Testis (tissue), 2 donors: ENCODE data around the gene GREB1.

Source experiments
- POLR2A ChIP-seq: fragments of 450-650 bp; IDR thresholded peaks from one replicate; pipeline ENCODE4 v1.6.1; 2017; ENCODE audit warnings: antibody characterized with exemption, mild to moderate bottlenecking, moderate library complexity
- TF ChIP-seq, protein P1 (sequence below), 3 experiments: fragments of 450-650 bp in 2 of 3; fragments of 200-600 bp in 1 of 3; sonication (generic) in 1 of 3; IDR thresholded peaks; one replicate each; pipeline ENCODE4 v1.5.1; 2016 to 2019; ENCODE audit warnings: antibody characterized with exemption in 3 of 3, mild to moderate bottlenecking in 2 of 3, moderate library complexity in 1 of 3

DNA sequence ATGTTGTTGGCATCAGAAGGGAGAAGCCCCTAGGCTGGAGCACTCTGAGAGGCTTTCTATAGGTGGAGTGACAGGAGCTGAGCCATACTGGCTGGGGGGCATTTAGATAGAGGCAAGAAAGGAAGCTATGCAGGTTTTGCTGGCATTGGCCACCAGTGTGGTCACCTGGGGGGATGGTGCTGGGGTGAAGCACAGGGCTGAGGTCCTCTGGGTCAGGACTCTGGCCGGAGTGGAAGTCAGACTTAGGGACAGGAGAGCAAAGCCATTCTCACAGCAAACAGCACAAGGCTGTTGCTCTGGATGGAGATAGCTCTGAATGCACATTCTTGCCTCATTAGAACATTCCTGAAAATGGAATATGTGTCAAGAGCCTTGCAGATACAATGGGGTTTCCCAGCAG lies 88.8 kb downstream of the GREB1 start:
- TF ChIP-seq, protein P1, sequence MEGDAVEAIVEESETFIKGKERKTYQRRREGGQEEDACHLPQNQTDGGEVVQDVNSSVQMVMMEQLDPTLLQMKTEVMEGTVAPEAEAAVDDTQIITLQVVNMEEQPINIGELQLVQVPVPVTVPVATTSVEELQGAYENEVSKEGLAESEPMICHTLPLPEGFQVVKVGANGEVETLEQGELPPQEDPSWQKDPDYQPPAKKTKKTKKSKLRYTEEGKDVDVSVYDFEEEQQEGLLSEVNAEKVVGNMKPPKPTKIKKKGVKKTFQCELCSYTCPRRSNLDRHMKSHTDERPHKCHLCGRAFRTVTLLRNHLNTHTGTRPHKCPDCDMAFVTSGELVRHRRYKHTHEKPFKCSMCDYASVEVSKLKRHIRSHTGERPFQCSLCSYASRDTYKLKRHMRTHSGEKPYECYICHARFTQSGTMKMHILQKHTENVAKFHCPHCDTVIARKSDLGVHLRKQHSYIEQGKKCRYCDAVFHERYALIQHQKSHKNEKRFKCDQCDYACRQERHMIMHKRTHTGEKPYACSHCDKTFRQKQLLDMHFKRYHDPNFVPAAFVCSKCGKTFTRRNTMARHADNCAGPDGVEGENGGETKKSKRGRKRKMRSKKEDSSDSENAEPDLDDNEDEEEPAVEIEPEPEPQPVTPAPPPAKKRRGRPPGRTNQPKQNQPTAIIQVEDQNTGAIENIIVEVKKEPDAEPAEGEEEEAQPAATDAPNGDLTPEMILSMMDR (IDR thresholded peaks at IDR 0.05): no peak
- TF ChIP-seq POLR2A: no peak
